A673 (cell line): Measurements from ENCODE around the gene PLA2G2A.

Experiments
- EZH2 ChIP-seq: fragments of 200-600 bp; sonication (generic); IDR thresholded peaks from 2 replicates; pipeline ENCODE4 v1.6.1; 2017; ENCODE audit warnings: borderline replicate concordance, low read depth, mild to moderate bottlenecking, mixed read lengths, antibody characterized with exemption, low read length; ENCODE audit not compliant: poor library complexity, severe bottlenecking
- TF ChIP-seq, protein P1 (sequence below): fragments of 300-800, 200-600 bp; sonication (generic); conservative IDR thresholded peaks from 2 replicates; pipeline ENCODE4 v1.5.1; 2017; ENCODE audit warnings: low read depth, mild to moderate bottlenecking, antibody characterized with exemption, low read length, moderate library complexity, mixed read lengths

DNA sequence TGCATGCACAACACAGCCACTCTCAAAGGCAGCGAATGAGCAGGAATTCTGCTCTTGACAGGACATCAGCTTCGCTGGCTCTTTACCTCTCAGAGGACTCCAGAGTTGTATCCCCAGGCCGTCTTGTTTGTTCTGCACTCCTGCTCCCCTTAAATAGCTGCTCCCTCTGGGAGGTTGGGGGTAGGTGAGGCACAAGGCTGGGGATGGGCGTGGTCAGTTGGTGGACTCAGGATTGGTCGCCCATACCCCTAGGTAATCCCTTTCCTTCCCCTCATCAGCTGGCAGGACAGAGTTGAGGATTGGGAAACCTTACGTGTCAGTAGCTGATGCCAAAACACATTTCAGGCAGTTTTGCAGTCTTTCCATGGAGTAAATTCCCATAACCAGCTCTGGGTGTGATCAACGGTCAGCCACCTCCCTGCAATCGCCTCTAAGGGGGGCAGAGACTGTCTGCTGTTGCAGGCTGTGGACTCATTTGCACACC, at the start of gene PLA2G2A:
- TF ChIP-seq, protein P1, sequence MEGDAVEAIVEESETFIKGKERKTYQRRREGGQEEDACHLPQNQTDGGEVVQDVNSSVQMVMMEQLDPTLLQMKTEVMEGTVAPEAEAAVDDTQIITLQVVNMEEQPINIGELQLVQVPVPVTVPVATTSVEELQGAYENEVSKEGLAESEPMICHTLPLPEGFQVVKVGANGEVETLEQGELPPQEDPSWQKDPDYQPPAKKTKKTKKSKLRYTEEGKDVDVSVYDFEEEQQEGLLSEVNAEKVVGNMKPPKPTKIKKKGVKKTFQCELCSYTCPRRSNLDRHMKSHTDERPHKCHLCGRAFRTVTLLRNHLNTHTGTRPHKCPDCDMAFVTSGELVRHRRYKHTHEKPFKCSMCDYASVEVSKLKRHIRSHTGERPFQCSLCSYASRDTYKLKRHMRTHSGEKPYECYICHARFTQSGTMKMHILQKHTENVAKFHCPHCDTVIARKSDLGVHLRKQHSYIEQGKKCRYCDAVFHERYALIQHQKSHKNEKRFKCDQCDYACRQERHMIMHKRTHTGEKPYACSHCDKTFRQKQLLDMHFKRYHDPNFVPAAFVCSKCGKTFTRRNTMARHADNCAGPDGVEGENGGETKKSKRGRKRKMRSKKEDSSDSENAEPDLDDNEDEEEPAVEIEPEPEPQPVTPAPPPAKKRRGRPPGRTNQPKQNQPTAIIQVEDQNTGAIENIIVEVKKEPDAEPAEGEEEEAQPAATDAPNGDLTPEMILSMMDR = no peak
- no peak for TF ChIP-seq EZH2
